Pancreas (tissue), 10 donors: Measurements from ENCODE around the gene EMC8. TPM values are rescaled to one million over a fixed set of nuclear protein-coding genes. Genes with fewer than 3 reads are reported as not detected.

Source experiments
- ATAC-seq, 4 donors: fragments of 200-7000 bp; cut with Tn5 transposase; one replicate each; pipeline versions ENCODE4 v1.8.0 to v1.9.1; 2020; ENCODE audit warnings: mild to moderate bottlenecking in 4 of 4, moderate library complexity in 4 of 4
- DNase-seq, 6 donors: peaks; one replicate each; pipeline ENCODE4 v3.0.0-alpha.2; 2020
- FAIRE-seq: peaks from 2 replicates; lab custom pipeline; 2012; peaks lifted over from hg19 to GRCh38; lab: Jason Lieb, UNC
- H3K27ac ChIP-seq, 4 donors: fragments of 200-600 bp; sonication (generic); 1 replicate in 3 of 4; 2 replicates in 1 of 4; pipeline versions ENCODE4 v1.5.0 to v1.8.0; 2020
- H3K27me3 ChIP-seq, 4 donors: fragments of 200-600 bp; one replicate each; pipeline ENCODE4 v1.8.0; 2021
- H3K36me3 ChIP-seq, 3 donors: fragments of 200-600 bp; sonication (generic) in 1 of 3; one replicate each; pipeline versions ENCODE4 v1.5.0 to v1.8.0; 2020 to 2021
- H3K4me1 ChIP-seq, 3 donors: fragments of 200-600 bp; one replicate each; pipeline ENCODE4 v1.8.0; 2021
- H3K4me3 ChIP-seq, 4 donors: fragments of 200-600 bp; sonication (generic) in 2 of 4; one replicate each; pipeline versions ENCODE4 v1.5.0 to v1.8.0; 2020 to 2021
- H3K9me3 ChIP-seq, 4 donors: fragments of 200-600 bp; one replicate each; pipeline ENCODE4 v1.8.0; 2021
- CTCF ChIP-seq, 4 donors: fragments of 200-600 bp; sonication (generic) in 3 of 4; IDR thresholded peaks; one replicate each; pipeline versions ENCODE4 v1.5.0 to v1.8.0; 2021; ENCODE audit warnings: antibody characterized with exemption in 4 of 4
- WGBS, 2 donors: extraction: QIAGEN DNeasy Blood & Tissue Kit; methylation state at CpG; one replicate each; pipeline ENCODE4 v1.1.7; 2013; 5-methylcytosine and 5-hydroxymethylcytosine counted together
- intact Hi-C, 3 donors: fragments of 100-400 bp; cut with DNase I; formaldehyde crosslinking; loops; one replicate each; pipeline versions ENCODE4 v1.11.1 to v1.14.2; 2022
- polyA plus RNA-seq, 2 donors: library from polyadenylated mRNA; stranded (reverse); fragments of 200-250 nt; gene quantifications; one replicate each; pipeline ENCODE4 v1.2.3, GENCODE V29; 2013
- total RNA-seq, 6 donors: library from RNA; stranded (reverse); fragmentation: NEBNext Ultra II Directional in 4 of 6; extraction: Animal tissue kit (Norgen Biotek cat#: 25700) in 4 of 6; gene quantifications; one replicate each; pipeline versions ENCODE4 v1.2.1 to v1.2.4, GENCODE V29; 2021 to 2023
- donor health status: healthy with polysubstance abuse.
- donor health status: DM: no; HTN: no; CAD: no; lungs with moderate emphysema.
- donor health status: DM: no; HTN: no; CAD: no.
- donor health status: control.
- donor health status: control.
- donor health status: Bipolar disorder and iron deficiency.
- donor health status: DM: yes; HTN: yes; CAD: no.
- donor health status: DM: no; HTN: no; CAD: no.
- donor health status: DM: no; HTN: no; CAD: no.
- donor health status: DM: yes; HTN: yes; CAD: no.

The EMC8 gene
- total and polyA plus RNA-seq, 8 donors: 6.8 to 14.2 (median 9.8) TPM

GRCh38 chr16:85798283-85798776 lies 1.0 kb downstream of the EMC8 start:
- H3K27me3 ChIP-seq: no peaks in the 10 kb centered on the region
- peak overlapping the region; percentile 79 to 99 (median 88) for H3K4me3 ChIP-seq
- H3K27ac ChIP-seq: no peak overlapping the region
- 4 to 7% methylated on average over 17 of the region's 17 CpGs for WGBS, 2 donors
- TF ChIP-seq CTCF (IDR thresholded peaks at IDR 0.05): no peak
- FAIRE-seq: no peak
- H3K36me3 ChIP-seq: peaks cover 0 to 22% (median 0%) of the 10 kb centered on the region in 3 donors
- H3K4me1 ChIP-seq: peaks cover 8 to 21% (median 18%) of the 10 kb centered on the region in 3 donors
- intact Hi-C loops: no loop called here
- no peaks in the 10 kb centered on the region for H3K9me3 ChIP-seq
- ATAC-seq: no peak
- DNase-seq: no peak

GRCh38 chr16:85796599-85796998 lies 2.7 kb downstream of the EMC8 start:
- no peaks in the 10 kb centered on the region for H3K27me3 ChIP-seq
- TF ChIP-seq CTCF (IDR thresholded peaks at IDR 0.05): no peak
- H3K4me1 ChIP-seq: peaks cover 8 to 21% (median 18%) of the 10 kb centered on the region in 3 donors
- H3K9me3 ChIP-seq: no peaks in the 10 kb centered on the region
- WGBS, 2 donors: 88 to 89% methylated on average over 7 of the region's 7 CpGs
- peaks cover 0 to 6% (median 0%) of the 10 kb centered on the region in 3 donors for H3K36me3 ChIP-seq
- intact Hi-C loops: no loop called here
- H3K4me3 ChIP-seq: no peak overlapping the region
- no peak for DNase-seq
- FAIRE-seq: no peak
- no peak overlapping the region for H3K27ac ChIP-seq
- ATAC-seq: no peak

GRCh38 chr16:85796152-85796551 lies 3.2 kb downstream of the EMC8 start:
- no peaks in the 10 kb centered on the region for H3K9me3 ChIP-seq
- no peak for ATAC-seq
- TF ChIP-seq CTCF (IDR thresholded peaks at IDR 0.05): no peak
- WGBS, 2 donors: 87 to 91% methylated on average over 6 of the region's 6 CpGs
- H3K4me3 ChIP-seq: no peak overlapping the region
- H3K36me3 ChIP-seq: peaks cover 0 to 4% (median 0%) of the 10 kb centered on the region in 3 donors
- no peak for FAIRE-seq
- DNase-seq: peak in 1 of 6 donors; percentile 26
- peaks cover 8 to 17% (median 17%) of the 10 kb centered on the region in 3 donors for H3K4me1 ChIP-seq
- no peak overlapping the region for H3K27ac ChIP-seq
- intact Hi-C loops: no loop called here
- H3K27me3 ChIP-seq: no peaks in the 10 kb centered on the region

- DNase-seq: peak in 1 of 6 donors; percentile 28
- WGBS, 2 donors: 74 to 83% methylated on average over 8 of the region's 8 CpGs
- no peak for FAIRE-seq
- Histone ChIP-seq H3K27me3 (no peaks in the 10 kb centered on the region), H3K4me1 (peaks cover 0 to 9% (median 8%) of the 10 kb centered on the region in 3 donors), H3K27ac (no peak overlapping the region), H3K4me3 (no peak overlapping the region), H3K36me3 (peaks cover 0 to 4% (median 0%) of the 10 kb centered on the region in 3 donors), H3K9me3 (no peaks in the 10 kb centered on the region)
- ATAC-seq: no peak
- intact Hi-C loops: no loop called here
- no peak for TF ChIP-seq CTCF (IDR thresholded peaks at IDR 0.05)
These were observed 4.6 kb downstream of the EMC8 start for GRCh38 chr16:85794696-85795095.

GRCh38 chr16:85793662-85794298 lies 5.6 kb downstream of the EMC8 start:
- Histone ChIP-seq H3K36me3 (peaks cover 0 to 4% (median 0%) of the 10 kb centered on the region in 3 donors), H3K4me1 (peaks cover 0 to 9% (median 8%) of the 10 kb centered on the region in 3 donors), H3K9me3 (no peaks in the 10 kb centered on the region), H3K4me3 (no peak overlapping the region), H3K27ac (no peak overlapping the region), H3K27me3 (no peaks in the 10 kb centered on the region)
- DNase-seq (no peak), FAIRE-seq (no peak), ATAC-seq (peak in 2 of 4 donors; percentile 48 to 70)
- intact Hi-C loops: no loop called here
- TF ChIP-seq CTCF (IDR thresholded peaks at IDR 0.05): no peak
- 83 to 84% methylated on average over 5 of the region's 5 CpGs for WGBS, 2 donors
